B cell (primary cell): ENCODE results near the gene SLC47A2. TPM values are rescaled to one million over a fixed set of nuclear protein-coding genes. Genes with fewer than 3 reads are reported as not detected.

ENCODE experiments used
- ATAC-seq: fragments of 200-7000 bp; cut with Tn5 transposase; one replicate; pipeline ENCODE4 v1.10.0; 2021; ENCODE audit warnings: low read depth, mild to moderate bottlenecking, moderate number of reproducible peaks, moderate library complexity
- CTCF ChIA-PET: fragments of 350-600 bp; sonication (Branson Sonifier 250); formaldehyde crosslinking; loops from one replicate; lab custom pipeline; 2021; ENCODE audit warnings: antibody characterized with exemption, inconsistent platforms; lab: Charles Lee
- POLR2A ChIA-PET: fragments of 350-600 bp; sonication (Branson Sonifier 250); formaldehyde crosslinking; loops from one replicate; lab custom pipeline; 2021; ENCODE audit warnings: antibody characterized with exemption; lab: Charles Lee
- DNase-seq: peaks from one replicate; pipeline ENCODE4 v3.0.0; 2013
- H2AFZ ChIP-seq: 2 replicates; pipeline ENCODE4 v1.6.1; 2012; ENCODE audit warnings: mild to moderate bottlenecking, low read depth, low read length; ENCODE audit not compliant: insufficient read depth, poor library complexity, severe bottlenecking
- H3K27ac ChIP-seq, 2 donors: 1 replicate in 1 of 2; 2 replicates in 1 of 2; pipeline ENCODE4 v1.5.1; 2012 to 2013; ENCODE audit warnings: low read length in 2 of 2, mild to moderate bottlenecking in 2 of 2, moderate library complexity in 1 of 2
- H3K27me3 ChIP-seq, 4 experiments: fragments of 200-600 bp in 1 of 4; sonication (generic) in 1 of 4; replicated peaks in 1 of 4; 1 replicate in 2 of 4; 2 replicates in 2 of 4; pipeline versions ENCODE4 v1.6.1 to v1.7.0; 2013 to 2016; ENCODE audit warnings: low read length in 3 of 4, mild to moderate bottlenecking in 2 of 4, mixed read lengths in 1 of 4, moderate library complexity in 1 of 4; ENCODE audit not compliant: insufficient read depth in 4 of 4, control insufficient read depth in 3 of 4; ENCODE audit errors: control extremely low read depth in 1 of 4
- H3K36me3 ChIP-seq, 2 experiments: replicated peaks in 1 of 2; 1 replicate in 1 of 2; 2 replicates in 1 of 2; pipeline versions ENCODE4 v1.6.1 to v1.7.1; 2013; ENCODE audit warnings: low read length in 1 of 2; ENCODE audit not compliant: insufficient read depth in 2 of 2, control insufficient read depth in 1 of 2; ENCODE audit errors: control extremely low read depth in 1 of 2, extremely low read depth in 1 of 2
- H3K4me1 ChIP-seq, 2 donors: fragments of 200-600 bp in 1 of 2; sonication (generic) in 1 of 2; 1 replicate in 1 of 2; 2 replicates in 1 of 2; pipeline versions ENCODE4 v1.5.1 to v1.6.1; 2013 to 2017; ENCODE audit warnings: low read length in 2 of 2; ENCODE audit not compliant: control insufficient read depth in 2 of 2, insufficient read depth in 2 of 2
- H3K4me2 ChIP-seq: replicated peaks from 2 replicates; pipeline ENCODE3; 2012; ENCODE audit warnings: mild to moderate bottlenecking, low read depth, low read length; ENCODE audit not compliant: poor library complexity, severe bottlenecking
- H3K4me3 ChIP-seq, 5 experiments: fragments of 200-600 bp in 1 of 5; sonication (generic) in 1 of 5; 1 replicate in 3 of 5; 2 replicates in 2 of 5; pipeline versions ENCODE4 v1.5.1 to v1.7.0; 2011 to 2016; ENCODE audit warnings: low read length in 4 of 5, mild to moderate bottlenecking in 4 of 5, low read depth in 2 of 5, control low read depth in 1 of 5, moderate library complexity in 1 of 5; ENCODE audit not compliant: insufficient read depth in 1 of 5; ENCODE audit errors: control extremely low read depth in 1 of 5, extremely low read depth in 1 of 5
- H3K79me2 ChIP-seq: fragments of 200-600 bp; sonication (generic); one replicate; pipeline ENCODE4 v1.6.0; 2016; ENCODE audit warnings: low read length; ENCODE audit not compliant: control insufficient read depth, insufficient read depth
- H3K9ac ChIP-seq: fragments of 200-600 bp; sonication (generic); 2 replicates; pipeline ENCODE4 v1.6.1; 2017; ENCODE audit warnings: mild to moderate bottlenecking, low read length, moderate library complexity
- H3K9me3 ChIP-seq, 3 donors: one replicate each; pipeline versions ENCODE4 v1.6.1 to v1.7.1; 2013; ENCODE audit warnings: low read length in 2 of 3; ENCODE audit not compliant: control insufficient read depth in 2 of 3, insufficient read depth in 1 of 3; ENCODE audit errors: control extremely low read depth in 1 of 3
- H4K20me1 ChIP-seq: 2 replicates; pipeline ENCODE4 v1.6.0; 2012; ENCODE audit warnings: mild to moderate bottlenecking, low read length; ENCODE audit not compliant: insufficient read depth, control insufficient read depth, poor library complexity, severe bottlenecking
- H3K27ac Mint-ChIP-seq: one replicate; pipeline ENCODE4 v1.8.0; 2021; ENCODE audit warnings: mixed read lengths
- H3K27me3 Mint-ChIP-seq: one replicate; pipeline ENCODE4 v1.8.0; 2021; ENCODE audit warnings: mixed read lengths
- H3K4me1 Mint-ChIP-seq: one replicate; pipeline ENCODE4 v1.8.0; 2021; ENCODE audit warnings: mixed read lengths
- H3K4me3 Mint-ChIP-seq: one replicate; pipeline ENCODE4 v1.8.0; 2021; ENCODE audit warnings: mixed read lengths
- H3K9me3 Mint-ChIP-seq: one replicate; pipeline ENCODE4 v1.8.0; 2022; ENCODE audit warnings: mixed read lengths; ENCODE audit not compliant: insufficient read depth
- EZH2 ChIP-seq: IDR thresholded peaks from 2 replicates; pipeline ENCODE4 v1.6.1; 2012; ENCODE audit warnings: borderline replicate concordance, low read depth, mild to moderate bottlenecking, moderate library complexity, low read length; ENCODE audit not compliant: insufficient read depth, poor library complexity, severe bottlenecking
- WGBS: methylation state at CpG from one replicate; pipeline ENCODE4 v1.1.5; 2013; ENCODE audit warnings: missing lambda C conversion rate; ENCODE audit not compliant: insufficient coverage; 5-methylcytosine and 5-hydroxymethylcytosine counted together
- intact Hi-C: fragments of 100-400 bp; cut with micrococcal nuclease; formaldehyde crosslinking; loops from one replicate; pipeline ENCODE4 v1.10.0; 2022
- polyA plus RNA-seq: library from polyadenylated mRNA; depleted of rRNA; stranded (reverse); fragments of >200 nt; gene quantifications from 2 replicates; pipeline ENCODE4 v1.2.3, GENCODE V29; 2012
- total RNA-seq, 2 donors: library from RNA; stranded (reverse); fragments of 120-200 nt in 1 of 2; gene quantifications; 1 replicate in 1 of 2; 2 replicates in 1 of 2; pipeline versions ENCODE4 v1.2.3 to v1.2.4, GENCODE V29; 2013 to 2022
- TF ChIP-seq, protein P1 (sequence below): fragments of 200-600 bp; IDR thresholded peaks from one replicate; pipeline ENCODE4 v1.8.0; 2022; ENCODE audit warnings: antibody characterized with exemption, mild to moderate bottlenecking

The SLC47A2 gene
- total and polyA plus RNA-seq, 2 donors (not counting 1 experiment from before 2014, with no cell fraction given) = not detected

- Mint-ChIP-seq H3K4me1 (peaks cover 6% of the 10 kb centered on the region), H3K27me3 (no peaks in the 10 kb centered on the region), H3K9me3 (no peaks in the 10 kb centered on the region), H3K4me3 (no peak overlapping the region), H3K27ac (no peak overlapping the region)
- intact Hi-C loops = no loop called here
- H3K4me2 ChIP-seq = no peak overlapping the region
- no peaks in the 10 kb centered on the region for H3K36me3 ChIP-seq
- TF ChIP-seq, protein P1, sequence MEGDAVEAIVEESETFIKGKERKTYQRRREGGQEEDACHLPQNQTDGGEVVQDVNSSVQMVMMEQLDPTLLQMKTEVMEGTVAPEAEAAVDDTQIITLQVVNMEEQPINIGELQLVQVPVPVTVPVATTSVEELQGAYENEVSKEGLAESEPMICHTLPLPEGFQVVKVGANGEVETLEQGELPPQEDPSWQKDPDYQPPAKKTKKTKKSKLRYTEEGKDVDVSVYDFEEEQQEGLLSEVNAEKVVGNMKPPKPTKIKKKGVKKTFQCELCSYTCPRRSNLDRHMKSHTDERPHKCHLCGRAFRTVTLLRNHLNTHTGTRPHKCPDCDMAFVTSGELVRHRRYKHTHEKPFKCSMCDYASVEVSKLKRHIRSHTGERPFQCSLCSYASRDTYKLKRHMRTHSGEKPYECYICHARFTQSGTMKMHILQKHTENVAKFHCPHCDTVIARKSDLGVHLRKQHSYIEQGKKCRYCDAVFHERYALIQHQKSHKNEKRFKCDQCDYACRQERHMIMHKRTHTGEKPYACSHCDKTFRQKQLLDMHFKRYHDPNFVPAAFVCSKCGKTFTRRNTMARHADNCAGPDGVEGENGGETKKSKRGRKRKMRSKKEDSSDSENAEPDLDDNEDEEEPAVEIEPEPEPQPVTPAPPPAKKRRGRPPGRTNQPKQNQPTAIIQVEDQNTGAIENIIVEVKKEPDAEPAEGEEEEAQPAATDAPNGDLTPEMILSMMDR = no peak
- no peak for TF ChIP-seq EZH2
- peaks cover 0 to 5% (median 0%) of the 10 kb centered on the region in 3 donors for H3K9me3 ChIP-seq
- no peak overlapping the region for H3K4me3 ChIP-seq
- 95% methylated on average over 9 of the region's 14 CpGs for WGBS
- CTCF ChIA-PET = interaction anchor here (0.9 to 4.4 kb wide), 2 partner anchors 9 to 20 kb away, joined by 3 to 37 read pairs; no protein-coding TSS in a partner anchor
- no peak overlapping the region for H3K27ac ChIP-seq
- H3K4me1 ChIP-seq = peaks cover 6 to 9% of the 10 kb centered on the region in 2 donors
- H2AFZ ChIP-seq = no peak overlapping the region
- H4K20me1 ChIP-seq = no peaks in the 10 kb centered on the region
- no peaks in the 10 kb centered on the region for H3K79me2 ChIP-seq
- POLR2A ChIA-PET = no interaction called here
- H3K9ac ChIP-seq = no peak overlapping the region
- H3K27me3 ChIP-seq = peaks cover 0 to 9% (median 2%) of the 10 kb centered on the region in 4 experiments
- DNase-seq (no peak), ATAC-seq (no peak)
Observed at GRCh38 chr17:19741832-19742457, 25.6 kb upstream of the SLC47A2 start.

DNA sequence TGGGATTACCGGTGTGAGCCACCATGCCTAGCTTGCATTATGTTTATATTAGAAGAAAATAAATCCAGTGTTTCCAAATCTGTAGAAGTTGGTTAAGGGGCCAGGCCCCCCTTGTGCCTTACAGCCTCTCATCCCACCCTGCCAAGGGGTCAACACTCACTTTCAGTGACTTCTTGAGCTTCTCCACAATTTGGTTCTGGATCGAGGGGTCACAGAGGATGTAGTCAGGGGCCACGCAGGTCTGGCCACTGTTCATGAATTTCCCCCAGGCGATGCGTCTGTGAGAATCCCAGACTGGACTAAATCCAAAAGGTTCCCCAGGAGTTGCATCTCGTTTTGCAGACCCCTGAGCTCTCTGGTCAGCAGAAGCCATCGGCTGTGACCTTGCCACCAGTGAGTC, 24.5 kb upstream of the SLC47A2 start:
- peaks cover 6% of the 10 kb centered on the region for H3K4me1 Mint-ChIP-seq
- Histone ChIP-seq H3K9ac (no peak overlapping the region), H3K27me3 (peaks cover 0 to 9% (median 2%) of the 10 kb centered on the region in 4 experiments), H3K4me2 (no peak overlapping the region), H2AFZ (no peak overlapping the region), H3K4me1 (peaks cover 6 to 9% of the 10 kb centered on the region in 2 donors), H3K9me3 (peaks cover 0 to 5% (median 0%) of the 10 kb centered on the region in 3 donors), H3K4me3 (no peak overlapping the region), H3K79me2 (no peaks in the 10 kb centered on the region), H4K20me1 (no peaks in the 10 kb centered on the region), H3K36me3 (no peaks in the 10 kb centered on the region), H3K27ac (no peak overlapping the region)
- no peak overlapping the region for H3K4me3 Mint-ChIP-seq
- intact Hi-C loops = no loop called here
- H3K27ac Mint-ChIP-seq = no peak overlapping the region
- ChIA-PET POLR2A (no interaction called here), CTCF (interaction anchor here (1.7 kb wide), 1 partner anchor 12 kb away, joined by 5 read pairs; no protein-coding TSS in a partner anchor)
- TF ChIP-seq, protein P1 = no peak
- TF ChIP-seq EZH2 = no peak
- DNase-seq = no peak
- ATAC-seq = no peak
- no peaks in the 10 kb centered on the region for H3K9me3 Mint-ChIP-seq
- 89% methylated on average over 6 of the region's 7 CpGs for WGBS
- H3K27me3 Mint-ChIP-seq = no peaks in the 10 kb centered on the region
